Measurements from ENCODE around the gene CHRM2.

DNA sequence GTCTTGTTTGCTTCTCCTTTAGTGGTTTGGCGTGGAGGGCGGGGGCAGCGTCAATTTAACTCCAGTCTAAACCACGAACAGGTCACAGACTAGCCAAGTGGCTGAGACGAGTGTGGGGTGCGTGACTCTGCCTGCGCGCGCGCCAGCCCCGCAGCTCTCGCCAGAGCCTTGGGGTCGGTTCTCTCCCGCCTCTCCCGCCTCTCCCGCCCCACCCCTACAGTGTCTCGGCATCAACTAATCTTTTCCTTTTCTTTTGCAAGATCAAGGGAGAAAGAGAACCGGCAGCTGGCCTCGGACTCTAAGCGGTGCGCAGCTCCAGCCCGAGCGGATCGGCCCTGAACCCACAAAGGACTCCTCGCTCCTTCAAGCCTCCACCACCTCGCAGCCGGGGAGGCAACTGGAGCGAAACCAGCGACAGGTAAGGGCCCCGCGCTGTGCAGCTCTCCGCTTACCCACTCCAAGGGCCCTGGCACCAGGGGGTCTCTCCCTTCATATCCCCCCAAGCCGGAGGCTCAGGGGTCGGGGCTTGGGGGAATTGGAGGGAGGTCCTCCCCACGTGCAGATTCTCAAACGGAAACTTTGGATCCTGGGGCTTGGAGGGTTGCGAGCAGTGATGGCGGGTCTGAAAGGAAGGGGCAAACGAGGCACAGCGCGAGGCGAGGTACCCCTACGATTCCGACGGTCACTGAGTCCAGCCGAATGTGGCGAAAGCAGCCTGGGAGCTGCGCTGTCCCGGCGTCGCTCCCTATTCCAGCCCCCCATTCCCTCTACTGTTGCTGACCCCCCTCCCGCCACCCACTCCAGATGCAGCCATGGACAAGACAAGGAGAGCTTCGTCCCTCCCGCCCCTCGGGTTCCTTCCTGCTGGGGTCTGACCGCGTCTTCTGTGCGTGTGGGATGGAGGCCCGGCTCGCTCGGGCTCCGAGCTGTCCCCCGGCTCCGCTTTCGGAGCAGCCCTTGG is 829 bp downstream of the CHRM2 start:
- TF ChIP-seq, protein P1, sequence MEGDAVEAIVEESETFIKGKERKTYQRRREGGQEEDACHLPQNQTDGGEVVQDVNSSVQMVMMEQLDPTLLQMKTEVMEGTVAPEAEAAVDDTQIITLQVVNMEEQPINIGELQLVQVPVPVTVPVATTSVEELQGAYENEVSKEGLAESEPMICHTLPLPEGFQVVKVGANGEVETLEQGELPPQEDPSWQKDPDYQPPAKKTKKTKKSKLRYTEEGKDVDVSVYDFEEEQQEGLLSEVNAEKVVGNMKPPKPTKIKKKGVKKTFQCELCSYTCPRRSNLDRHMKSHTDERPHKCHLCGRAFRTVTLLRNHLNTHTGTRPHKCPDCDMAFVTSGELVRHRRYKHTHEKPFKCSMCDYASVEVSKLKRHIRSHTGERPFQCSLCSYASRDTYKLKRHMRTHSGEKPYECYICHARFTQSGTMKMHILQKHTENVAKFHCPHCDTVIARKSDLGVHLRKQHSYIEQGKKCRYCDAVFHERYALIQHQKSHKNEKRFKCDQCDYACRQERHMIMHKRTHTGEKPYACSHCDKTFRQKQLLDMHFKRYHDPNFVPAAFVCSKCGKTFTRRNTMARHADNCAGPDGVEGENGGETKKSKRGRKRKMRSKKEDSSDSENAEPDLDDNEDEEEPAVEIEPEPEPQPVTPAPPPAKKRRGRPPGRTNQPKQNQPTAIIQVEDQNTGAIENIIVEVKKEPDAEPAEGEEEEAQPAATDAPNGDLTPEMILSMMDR (conservative IDR thresholded peaks at IDR 0.05 in 1 of 2, IDR thresholded peaks at IDR 0.05 in 1 of 2; ENCODE audit: low read depth in 1 of 2, low read length in 2 of 2): no peak
- no peak for TF ChIP-seq EZH2 (IDR thresholded peaks at IDR 0.05; ENCODE audit: low read length, missing control alignments)
